ENCODE data around the gene PURB. TPM values are rescaled to one million over a fixed set of nuclear protein-coding genes. Genes with fewer than 3 reads are reported as not detected.

Gene PURB
- total and polyA plus RNA-seq, 2 experiments from 2014 or later: 3.1 to 27.1 TPM

DNA sequence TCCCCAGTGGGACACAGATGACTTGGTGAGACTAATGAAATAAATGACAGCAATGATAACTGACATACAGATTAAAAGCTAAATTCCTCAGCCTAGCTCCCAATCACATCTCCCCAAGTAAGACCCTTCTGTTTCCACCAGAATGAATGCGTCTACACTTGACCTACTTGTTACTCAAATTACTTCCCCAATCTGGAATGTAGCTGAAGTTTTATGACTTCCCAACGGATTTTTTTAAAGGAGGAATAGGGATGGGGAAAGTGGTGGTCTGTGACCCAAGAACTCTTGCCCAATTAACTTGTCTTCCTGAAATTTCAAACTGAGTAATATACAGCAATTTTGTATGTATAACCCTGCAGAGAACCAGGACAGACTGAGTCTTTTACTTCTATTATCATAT, 46.6 kb downstream of the PURB start:
- H3K4me3 Mint-ChIP-seq: no peak overlapping the region
- no peaks in the 10 kb centered on the region for H3K9me3 Mint-ChIP-seq
- no peak for ATAC-seq

More for the DNA sequence above, 46.6 kb downstream of the PURB start:
- Histone ChIP-seq H3K9me2 (ENCODE audit: insufficient read depth) (no peaks in the 10 kb centered on the region), H3K4me1 (ENCODE audit: insufficient read depth) (no peaks in the 10 kb centered on the region), H3K36me3 (ENCODE audit: insufficient read depth) (peaks cover 40% of the 10 kb centered on the region; the same call in 1 of the 2 replicates), H2AFZ (no peak overlapping the region), H4K20me1 (replicated peaks; ENCODE audit: insufficient read depth) (peaks cover 42% of the 10 kb centered on the region), H3K79me2 (replicated peaks; ENCODE audit: insufficient read depth) (peaks cover 78% of the 10 kb centered on the region), H3K27me3 (ENCODE audit: insufficient read depth) (no peaks in the 10 kb centered on the region), H3K27ac (ENCODE audit: low read depth) (no peak overlapping the region), H3K4me2 (no peak overlapping the region), H3K4me3 (no peak overlapping the region), H3F3A (replicated peaks; ENCODE audit: low read depth) (no peaks in the 10 kb centered on the region)
- Mint-ChIP-seq H3K36me3 (ENCODE audit: low read depth) (peaks cover 71% of the 10 kb centered on the region), H3K27ac (no peak overlapping the region), H3K27me3 (ENCODE audit: insufficient read depth, low read depth, poor library complexity) (peaks cover 5% of the 10 kb centered on the region), H3K4me1 (no peaks in the 10 kb centered on the region)
- DNase-seq (ENCODE audit: low spot score): no peak
- TF ChIP-seq STAT1 (IDR thresholded peaks at IDR 0.05; ENCODE audit: unreplicated experiment): no peak
- TF ChIP-seq, protein P1, sequence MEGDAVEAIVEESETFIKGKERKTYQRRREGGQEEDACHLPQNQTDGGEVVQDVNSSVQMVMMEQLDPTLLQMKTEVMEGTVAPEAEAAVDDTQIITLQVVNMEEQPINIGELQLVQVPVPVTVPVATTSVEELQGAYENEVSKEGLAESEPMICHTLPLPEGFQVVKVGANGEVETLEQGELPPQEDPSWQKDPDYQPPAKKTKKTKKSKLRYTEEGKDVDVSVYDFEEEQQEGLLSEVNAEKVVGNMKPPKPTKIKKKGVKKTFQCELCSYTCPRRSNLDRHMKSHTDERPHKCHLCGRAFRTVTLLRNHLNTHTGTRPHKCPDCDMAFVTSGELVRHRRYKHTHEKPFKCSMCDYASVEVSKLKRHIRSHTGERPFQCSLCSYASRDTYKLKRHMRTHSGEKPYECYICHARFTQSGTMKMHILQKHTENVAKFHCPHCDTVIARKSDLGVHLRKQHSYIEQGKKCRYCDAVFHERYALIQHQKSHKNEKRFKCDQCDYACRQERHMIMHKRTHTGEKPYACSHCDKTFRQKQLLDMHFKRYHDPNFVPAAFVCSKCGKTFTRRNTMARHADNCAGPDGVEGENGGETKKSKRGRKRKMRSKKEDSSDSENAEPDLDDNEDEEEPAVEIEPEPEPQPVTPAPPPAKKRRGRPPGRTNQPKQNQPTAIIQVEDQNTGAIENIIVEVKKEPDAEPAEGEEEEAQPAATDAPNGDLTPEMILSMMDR (conservative IDR thresholded peaks at IDR 0.05; ENCODE audit: low read depth in 2 of 2): no peak
- TF ChIP-seq, protein P2, sequence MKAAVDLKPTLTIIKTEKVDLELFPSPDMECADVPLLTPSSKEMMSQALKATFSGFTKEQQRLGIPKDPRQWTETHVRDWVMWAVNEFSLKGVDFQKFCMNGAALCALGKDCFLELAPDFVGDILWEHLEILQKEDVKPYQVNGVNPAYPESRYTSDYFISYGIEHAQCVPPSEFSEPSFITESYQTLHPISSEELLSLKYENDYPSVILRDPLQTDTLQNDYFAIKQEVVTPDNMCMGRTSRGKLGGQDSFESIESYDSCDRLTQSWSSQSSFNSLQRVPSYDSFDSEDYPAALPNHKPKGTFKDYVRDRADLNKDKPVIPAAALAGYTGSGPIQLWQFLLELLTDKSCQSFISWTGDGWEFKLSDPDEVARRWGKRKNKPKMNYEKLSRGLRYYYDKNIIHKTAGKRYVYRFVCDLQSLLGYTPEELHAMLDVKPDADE (IDR thresholded peaks at IDR 0.05): no peak
- TF ChIP-seq ZNF331 (CRISPR knock-in tag; IDR thresholded peaks at IDR 0.05; ENCODE audit: low read depth): no peak
- TF ChIP-seq EZH2phosphoT487 (IDR thresholded peaks at IDR 0.05; ENCODE audit: unreplicated experiment): no peak
- TF ChIP-seq EZH2 (IDR thresholded peaks at IDR 0.05; ENCODE audit: low read depth, unreplicated experiment): no peak
- TF ChIP-seq, protein P3, sequence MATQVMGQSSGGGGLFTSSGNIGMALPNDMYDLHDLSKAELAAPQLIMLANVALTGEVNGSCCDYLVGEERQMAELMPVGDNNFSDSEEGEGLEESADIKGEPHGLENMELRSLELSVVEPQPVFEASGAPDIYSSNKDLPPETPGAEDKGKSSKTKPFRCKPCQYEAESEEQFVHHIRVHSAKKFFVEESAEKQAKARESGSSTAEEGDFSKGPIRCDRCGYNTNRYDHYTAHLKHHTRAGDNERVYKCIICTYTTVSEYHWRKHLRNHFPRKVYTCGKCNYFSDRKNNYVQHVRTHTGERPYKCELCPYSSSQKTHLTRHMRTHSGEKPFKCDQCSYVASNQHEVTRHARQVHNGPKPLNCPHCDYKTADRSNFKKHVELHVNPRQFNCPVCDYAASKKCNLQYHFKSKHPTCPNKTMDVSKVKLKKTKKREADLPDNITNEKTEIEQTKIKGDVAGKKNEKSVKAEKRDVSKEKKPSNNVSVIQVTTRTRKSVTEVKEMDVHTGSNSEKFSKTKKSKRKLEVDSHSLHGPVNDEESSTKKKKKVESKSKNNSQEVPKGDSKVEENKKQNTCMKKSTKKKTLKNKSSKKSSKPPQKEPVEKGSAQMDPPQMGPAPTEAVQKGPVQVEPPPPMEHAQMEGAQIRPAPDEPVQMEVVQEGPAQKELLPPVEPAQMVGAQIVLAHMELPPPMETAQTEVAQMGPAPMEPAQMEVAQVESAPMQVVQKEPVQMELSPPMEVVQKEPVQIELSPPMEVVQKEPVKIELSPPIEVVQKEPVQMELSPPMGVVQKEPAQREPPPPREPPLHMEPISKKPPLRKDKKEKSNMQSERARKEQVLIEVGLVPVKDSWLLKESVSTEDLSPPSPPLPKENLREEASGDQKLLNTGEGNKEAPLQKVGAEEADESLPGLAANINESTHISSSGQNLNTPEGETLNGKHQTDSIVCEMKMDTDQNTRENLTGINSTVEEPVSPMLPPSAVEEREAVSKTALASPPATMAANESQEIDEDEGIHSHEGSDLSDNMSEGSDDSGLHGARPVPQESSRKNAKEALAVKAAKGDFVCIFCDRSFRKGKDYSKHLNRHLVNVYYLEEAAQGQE (IDR thresholded peaks at IDR 0.05; ENCODE audit: unreplicated experiment): no peak
- TF ChIP-seq NANOG (IDR thresholded peaks at IDR 0.05; ENCODE audit: borderline replicate concordance): no peak
- TF ChIP-seq, protein P4, sequence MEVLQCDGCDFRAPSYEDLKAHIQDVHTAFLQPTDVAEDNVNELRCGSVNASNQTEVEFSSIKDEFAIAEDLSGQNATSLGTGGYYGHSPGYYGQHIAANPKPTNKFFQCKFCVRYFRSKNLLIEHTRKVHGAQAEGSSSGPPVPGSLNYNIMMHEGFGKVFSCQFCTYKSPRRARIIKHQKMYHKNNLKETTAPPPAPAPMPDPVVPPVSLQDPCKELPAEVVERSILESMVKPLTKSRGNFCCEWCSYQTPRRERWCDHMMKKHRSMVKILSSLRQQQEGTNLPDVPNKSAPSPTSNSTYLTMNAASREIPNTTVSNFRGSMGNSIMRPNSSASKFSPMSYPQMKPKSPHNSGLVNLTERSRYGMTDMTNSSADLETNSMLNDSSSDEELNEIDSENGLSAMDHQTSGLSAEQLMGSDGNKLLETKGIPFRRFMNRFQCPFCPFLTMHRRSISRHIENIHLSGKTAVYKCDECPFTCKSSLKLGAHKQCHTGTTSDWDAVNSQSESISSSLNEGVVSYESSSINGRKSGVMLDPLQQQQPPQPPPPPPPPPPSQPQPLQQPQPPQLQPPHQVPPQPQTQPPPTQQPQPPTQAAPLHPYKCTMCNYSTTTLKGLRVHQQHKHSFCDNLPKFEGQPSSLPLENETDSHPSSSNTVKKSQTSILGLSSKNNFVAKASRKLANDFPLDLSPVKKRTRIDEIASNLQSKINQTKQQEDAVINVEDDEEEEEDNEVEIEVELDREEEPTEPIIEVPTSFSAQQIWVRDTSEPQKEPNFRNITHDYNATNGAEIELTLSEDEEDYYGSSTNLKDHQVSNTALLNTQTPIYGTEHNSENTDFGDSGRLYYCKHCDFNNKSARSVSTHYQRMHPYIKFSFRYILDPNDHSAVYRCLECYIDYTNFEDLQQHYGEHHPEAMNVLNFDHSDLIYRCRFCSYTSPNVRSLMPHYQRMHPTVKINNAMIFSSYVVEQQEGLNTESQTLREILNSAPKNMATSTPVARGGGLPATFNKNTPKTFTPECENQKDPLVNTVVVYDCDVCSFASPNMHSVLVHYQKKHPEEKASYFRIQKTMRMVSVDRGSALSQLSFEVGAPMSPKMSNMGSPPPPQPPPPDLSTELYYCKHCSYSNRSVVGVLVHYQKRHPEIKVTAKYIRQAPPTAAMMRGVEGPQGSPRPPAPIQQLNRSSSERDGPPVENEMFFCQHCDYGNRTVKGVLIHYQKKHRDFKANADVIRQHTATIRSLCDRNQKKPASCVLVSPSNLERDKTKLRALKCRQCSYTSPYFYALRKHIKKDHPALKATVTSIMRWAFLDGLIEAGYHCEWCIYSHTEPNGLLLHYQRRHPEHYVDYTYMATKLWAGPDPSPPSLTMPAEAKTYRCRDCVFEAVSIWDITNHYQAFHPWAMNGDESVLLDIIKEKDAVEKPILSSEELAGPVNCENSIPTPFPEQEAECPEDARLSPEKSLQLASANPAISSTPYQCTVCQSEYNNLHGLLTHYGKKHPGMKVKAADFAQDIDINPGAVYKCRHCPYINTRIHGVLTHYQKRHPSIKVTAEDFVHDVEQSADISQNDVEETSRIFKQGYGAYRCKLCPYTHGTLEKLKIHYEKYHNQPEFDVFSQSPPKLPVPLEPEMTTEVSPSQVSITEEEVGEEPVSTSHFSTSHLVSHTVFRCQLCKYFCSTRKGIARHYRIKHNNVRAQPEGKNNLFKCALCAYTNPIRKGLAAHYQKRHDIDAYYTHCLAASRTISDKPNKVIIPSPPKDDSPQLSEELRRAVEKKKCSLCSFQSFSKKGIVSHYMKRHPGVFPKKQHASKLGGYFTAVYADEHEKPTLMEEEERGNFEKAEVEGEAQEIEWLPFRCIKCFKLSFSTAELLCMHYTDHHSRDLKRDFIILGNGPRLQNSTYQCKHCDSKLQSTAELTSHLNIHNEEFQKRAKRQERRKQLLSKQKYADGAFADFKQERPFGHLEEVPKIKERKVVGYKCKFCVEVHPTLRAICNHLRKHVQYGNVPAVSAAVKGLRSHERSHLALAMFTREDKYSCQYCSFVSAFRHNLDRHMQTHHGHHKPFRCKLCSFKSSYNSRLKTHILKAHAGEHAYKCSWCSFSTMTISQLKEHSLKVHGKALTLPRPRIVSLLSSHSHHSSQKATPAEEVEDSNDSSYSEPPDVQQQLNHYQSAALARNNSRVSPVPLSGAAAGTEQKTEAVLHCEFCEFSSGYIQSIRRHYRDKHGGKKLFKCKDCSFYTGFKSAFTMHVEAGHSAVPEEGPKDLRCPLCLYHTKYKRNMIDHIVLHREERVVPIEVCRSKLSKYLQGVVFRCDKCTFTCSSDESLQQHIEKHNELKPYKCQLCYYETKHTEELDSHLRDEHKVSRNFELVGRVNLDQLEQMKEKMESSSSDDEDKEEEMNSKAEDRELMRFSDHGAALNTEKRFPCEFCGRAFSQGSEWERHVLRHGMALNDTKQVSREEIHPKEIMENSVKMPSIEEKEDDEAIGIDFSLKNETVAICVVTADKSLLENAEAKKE (CRISPR knock-in tag; IDR thresholded peaks at IDR 0.05): no peak
- no peak for TF ChIP-seq JUNB (IDR thresholded peaks at IDR 0.05; ENCODE audit: unreplicated experiment)
- TF ChIP-seq CREB1 (CRISPR knock-in tag; IDR thresholded peaks at IDR 0.05; ENCODE audit: low read depth): no peak

Measured in GM23338 (cell line).